ENCODE measurements around the gene MISP3. TPM values are rescaled to one million over a fixed set of nuclear protein-coding genes. Genes with fewer than 3 reads are reported as not detected.
"Not testable (repeated sequence)": the region's sequence is repeated elsewhere in the genome, so short reads cannot be mapped to it uniquely, and the experiment has no call there.

MISP3 gene
- total RNA-seq, 1 donor from 2014 or later = 8.1 TPM

GRCh38 chr19:14030997-14031718 lies 41.4 kb upstream of the MISP3 start:
- intact Hi-C loops (cut with micrococcal nuclease) = no loop called here
- H3K4me1 ChIP-seq = peaks cover 19% of the 10 kb centered on the region
- TF ChIP-seq CTCF (IDR thresholded peaks at IDR 0.05; ENCODE audit: borderline replicate concordance) = no peak
- H3K36me3 ChIP-seq = no peaks in the 10 kb centered on the region
- H3K4me3 ChIP-seq = peak overlapping the region; percentile 86
- peaks cover 5% of the 10 kb centered on the region for H3K27me3 ChIP-seq (ENCODE audit: low read depth)
- no peak for DNase-seq
- no peaks in the 10 kb centered on the region for H3K9me3 ChIP-seq (replicated peaks)
- peak overlapping the region; percentile 95 for H3K27ac ChIP-seq (replicated peaks)

GRCh38 chr19:14031719-14032480 lies 40.7 kb upstream of the MISP3 start, which contains the start of gene IL27RA:
Gene IL27RA (plus strand): TSS chr19:14031762. CDS start chr19:14031873, 111 bp downstream.
- peak; percentile 75 for TF ChIP-seq CTCF (IDR thresholded peaks at IDR 0.05; ENCODE audit: borderline replicate concordance)
- peak within 1 kb of the TSS; percentile 95 for H3K27ac ChIP-seq (replicated peaks)
- H3K9me3 ChIP-seq (replicated peaks) = no peaks in the 10 kb centered on the region
- no peaks in the 10 kb centered on the region for H3K36me3 ChIP-seq
- H3K4me1 ChIP-seq = peaks cover 23% of the 10 kb centered on the region
- H3K4me3 ChIP-seq = peak within 1 kb of the TSS; percentile 86
- DNase-seq = peak; percentile 76
- peaks cover 5% of the 10 kb centered on the region for H3K27me3 ChIP-seq (ENCODE audit: low read depth)
- intact Hi-C loops (cut with micrococcal nuclease) = no loop called here

GRCh38 chr19:14033946-14034345 lies 38.6 kb upstream of the MISP3 start:
- no peaks in the 10 kb centered on the region for H3K27me3 ChIP-seq (ENCODE audit: low read depth)
- no peaks in the 10 kb centered on the region for H3K9me3 ChIP-seq (replicated peaks)
- H3K4me1 ChIP-seq = peaks cover 26% of the 10 kb centered on the region
- no peaks in the 10 kb centered on the region for H3K36me3 ChIP-seq
- H3K27ac ChIP-seq (replicated peaks) = no peak overlapping the region
- no peak overlapping the region for H3K4me3 ChIP-seq
- intact Hi-C loops (cut with micrococcal nuclease) = no loop called here
- no peak for DNase-seq
- no peak for TF ChIP-seq CTCF (IDR thresholded peaks at IDR 0.05; ENCODE audit: borderline replicate concordance)

- Histone ChIP-seq H3K4me1 (peaks cover 26% of the 10 kb centered on the region), H3K27ac (replicated peaks) (peak overlapping the region; percentile 65)
- H3K9me3 ChIP-seq (replicated peaks); H3K27me3 ChIP-seq (ENCODE audit: low read depth); DNase-seq; H3K36me3 ChIP-seq; intact Hi-C loops (cut with micrococcal nuclease); H3K4me3 ChIP-seq: not testable (repeated sequence)
These were observed 37.4 kb upstream of the MISP3 start for GRCh38 chr19:14035159-14035558.

- Histone ChIP-seq H3K4me3 (no peak overlapping the region), H3K27me3 (ENCODE audit: low read depth) (no peaks in the 10 kb centered on the region), H3K9me3 (replicated peaks) (no peaks in the 10 kb centered on the region), H3K27ac (replicated peaks) (peak overlapping the region; percentile 65), H3K4me1 (peaks cover 26% of the 10 kb centered on the region), H3K36me3 (no peaks in the 10 kb centered on the region)
- intact Hi-C loops (cut with micrococcal nuclease) = no loop called here
- TF ChIP-seq CTCF (IDR thresholded peaks at IDR 0.05; ENCODE audit: borderline replicate concordance) = no peak
- DNase-seq = no peak
These were observed 36.9 kb upstream of the MISP3 start for GRCh38 chr19:14035706-14036105.

- no peak for DNase-seq
- no peaks in the 10 kb centered on the region for H3K36me3 ChIP-seq
- intact Hi-C loops (cut with micrococcal nuclease) = no loop called here
- no peaks in the 10 kb centered on the region for H3K27me3 ChIP-seq (ENCODE audit: low read depth)
- H3K27ac ChIP-seq (replicated peaks) = no peak overlapping the region
- no peak for TF ChIP-seq CTCF (IDR thresholded peaks at IDR 0.05; ENCODE audit: borderline replicate concordance)
- H3K9me3 ChIP-seq (replicated peaks) = no peaks in the 10 kb centered on the region
- H3K4me3 ChIP-seq = no peak overlapping the region
- H3K4me1 ChIP-seq = peaks cover 23% of the 10 kb centered on the region
These were observed 33.4 kb upstream of the MISP3 start for GRCh38 chr19:14039181-14039580.
